Right ventricle myocardium inferior (tissue), 1 donor: ENCODE results near the gene MACROD2. TPM values are rescaled to one million over a fixed set of nuclear protein-coding genes. Genes with fewer than 3 reads are reported as not detected.

Experiments
- ATAC-seq: fragments of 200-7000 bp; cut with Tn5 transposase; one replicate; pipeline ENCODE4 v1.9.1; 2020; ENCODE audit warnings: mild to moderate bottlenecking, moderate library complexity
- DNase-seq: peaks from one replicate; pipeline ENCODE4 v3.0.0; 2021; ENCODE audit errors: missing footprints
- intact Hi-C: fragments of 100-400 bp; cut with DNase I; formaldehyde crosslinking; loops from one replicate; pipeline ENCODE4 v1.11.0; 2022
- total RNA-seq: library from RNA; stranded (reverse); fragmentation: NEBNext Ultra II Directional; extraction: Animal tissue kit (Norgen Biotek cat#: 25700); gene quantifications from one replicate; pipeline ENCODE4 v1.2.1, GENCODE V29; 2021
- donor health status: DM: no; HTN: yes; CAD: no; lungs with severe emphysema.

The MACROD2 gene
- total RNA-seq, 1 donor from 2014 or later = 5.0 TPM

DNA sequence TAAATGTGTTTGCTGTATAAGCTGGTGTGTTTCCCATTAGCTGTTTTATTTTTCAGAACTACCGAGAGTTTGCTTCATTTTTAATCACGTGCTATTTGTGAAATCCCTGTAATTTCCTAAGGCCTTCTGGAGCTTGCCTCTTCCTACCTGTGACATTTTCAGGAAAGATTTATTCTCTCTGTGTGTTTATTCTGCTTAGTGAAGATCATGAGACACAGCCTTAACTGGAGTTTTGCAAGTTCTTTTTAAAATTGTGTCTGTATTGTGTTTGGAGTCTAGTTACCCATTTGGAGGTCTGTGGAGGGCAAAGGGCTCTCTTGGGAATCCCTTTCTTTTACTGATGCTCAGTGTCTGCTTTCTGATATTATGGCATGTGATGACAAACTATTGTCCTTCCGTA, 701.2 kb downstream of the MACROD2 start:
- ATAC-seq (no peak), DNase-seq (no peak)
- intact Hi-C loops = no loop called here

GRCh38 chr20:14696937-14697336, 701.6 kb downstream of the MACROD2 start:
- intact Hi-C loops = no loop called here
- DNase-seq (no peak), ATAC-seq (no peak)

GRCh38 chr20:14698125-14698524, 702.8 kb downstream of the MACROD2 start:
- DNase-seq (peak; percentile 11), ATAC-seq (no peak)
- intact Hi-C loops = no loop called here

- no peak for ATAC-seq
- intact Hi-C loops = no loop called here
- DNase-seq = no peak
These were observed 703.5 kb downstream of the MACROD2 start for GRCh38 chr20:14698605-14699373.

DNA sequence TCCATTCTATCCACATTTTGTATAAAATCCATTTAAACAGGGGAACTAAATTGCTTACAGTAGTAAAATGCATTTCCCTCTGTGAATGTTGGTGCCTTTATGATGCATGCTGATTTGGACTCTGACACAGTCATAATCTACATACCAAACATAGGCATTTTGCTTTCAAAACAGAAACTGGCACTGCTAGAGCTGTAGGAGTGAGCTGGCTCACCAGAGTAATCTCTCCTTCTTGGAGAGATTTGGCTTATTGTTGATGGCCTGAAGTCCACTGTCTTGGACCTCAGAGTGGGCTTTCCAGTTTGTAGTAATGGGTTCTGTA, 705.3 kb downstream of the MACROD2 start:
- ATAC-seq = no peak
- no peak for DNase-seq
- intact Hi-C loops = no loop called here

GRCh38 chr20:14701326-14701725, 706.0 kb downstream of the MACROD2 start:
- no peak for DNase-seq
- intact Hi-C loops = no loop called here
- no peak for ATAC-seq

- intact Hi-C loops = no loop called here
- DNase-seq = peak; percentile 18
- no peak for ATAC-seq
These were observed 711.2 kb downstream of the MACROD2 start for GRCh38 chr20:14706555-14706954.

GRCh38 chr20:14707026-14707680, 711.8 kb downstream of the MACROD2 start:
- ATAC-seq (no peak), DNase-seq (no peak)
- intact Hi-C loops = no loop called here

GRCh38 chr20:14707865-14708596, 712.7 kb downstream of the MACROD2 start:
- ATAC-seq = no peak
- intact Hi-C loops = no loop called here
- no peak for DNase-seq

- intact Hi-C loops = no loop called here
- DNase-seq (no peak), ATAC-seq (no peak)
These were observed 714.1 kb downstream of the MACROD2 start for GRCh38 chr20:14709439-14709838.

DNA sequence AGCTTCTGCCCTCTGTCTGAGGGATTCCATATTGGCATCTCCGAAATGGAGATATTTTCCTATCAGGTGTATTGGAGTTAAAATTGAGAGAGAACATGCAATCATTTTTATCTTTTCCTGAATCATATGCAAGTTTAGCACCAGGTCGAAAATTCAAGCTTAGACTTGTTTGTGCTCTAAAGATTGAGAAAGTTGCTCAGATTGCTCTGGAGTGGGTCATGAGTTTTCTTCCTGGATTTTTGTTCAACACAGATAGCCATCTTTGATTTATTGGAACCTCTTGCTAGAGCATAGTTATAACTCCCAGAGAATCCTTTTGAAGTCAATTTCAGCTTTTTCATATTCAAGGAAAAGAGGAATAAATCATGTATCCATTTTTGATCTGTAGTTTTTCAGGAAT, 715.6 kb downstream of the MACROD2 start:
- intact Hi-C loops = no loop called here
- DNase-seq (no peak), ATAC-seq (no peak)

- no peak for DNase-seq
- ATAC-seq = no peak
- intact Hi-C loops = no loop called here
These were observed 716.3 kb downstream of the MACROD2 start for GRCh38 chr20:14711652-14712051.

DNA sequence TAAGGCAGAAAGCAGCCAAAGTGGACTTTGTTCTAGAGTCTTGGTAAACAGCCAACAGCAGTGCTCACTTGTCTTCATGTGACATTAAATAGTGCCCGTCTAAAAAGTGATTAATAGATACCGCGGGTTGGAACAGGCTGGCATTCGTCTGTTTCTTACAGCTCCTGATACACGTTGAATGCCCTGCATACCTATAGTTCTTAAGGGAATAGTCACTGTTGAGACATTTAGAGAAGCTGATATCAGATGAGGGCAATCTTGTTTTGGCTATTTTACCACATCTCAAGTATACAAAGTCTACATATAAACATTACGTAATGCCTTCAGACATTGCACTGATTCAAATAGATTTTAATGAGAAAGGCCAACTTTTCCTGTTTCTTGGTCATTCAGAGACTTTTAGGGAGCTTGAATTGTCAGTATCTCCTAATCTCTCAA, 717.0 kb downstream of the MACROD2 start:
- intact Hi-C loops = no loop called here
- ATAC-seq = no peak
- DNase-seq = no peak

GRCh38 chr20:14715400-14715799, 720.1 kb downstream of the MACROD2 start:
- ATAC-seq (no peak), DNase-seq (no peak)
- intact Hi-C loops = no loop called here

- no peak for ATAC-seq
- intact Hi-C loops = no loop called here
- DNase-seq = no peak
These were observed 721.1 kb downstream of the MACROD2 start for GRCh38 chr20:14716351-14716801.

- intact Hi-C loops = no loop called here
- DNase-seq (no peak), ATAC-seq (no peak)
These were observed 722.1 kb downstream of the MACROD2 start for GRCh38 chr20:14717134-14717999.

DNA sequence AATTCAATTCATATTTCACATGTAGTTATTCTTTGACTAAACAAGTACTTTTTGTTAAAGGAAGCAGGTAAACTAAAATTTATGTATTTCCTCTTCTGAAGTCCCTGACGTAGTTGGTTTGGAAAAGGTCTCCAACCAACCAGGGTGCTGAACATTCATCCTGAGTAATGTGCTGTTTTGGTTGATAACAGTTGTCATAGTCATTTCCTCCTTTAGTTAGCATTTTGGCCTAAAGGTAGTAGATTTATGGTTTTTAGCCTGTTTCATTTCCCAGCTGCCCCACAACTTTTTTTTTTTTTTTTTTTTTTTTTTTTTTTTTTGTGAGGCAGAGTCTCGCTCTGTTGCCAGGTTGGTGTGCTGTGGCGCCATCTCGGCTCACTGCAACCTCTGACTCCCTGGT, 724.9 kb downstream of the MACROD2 start:
- ATAC-seq (no peak), DNase-seq (no peak)
- intact Hi-C loops = no loop called here

DNA sequence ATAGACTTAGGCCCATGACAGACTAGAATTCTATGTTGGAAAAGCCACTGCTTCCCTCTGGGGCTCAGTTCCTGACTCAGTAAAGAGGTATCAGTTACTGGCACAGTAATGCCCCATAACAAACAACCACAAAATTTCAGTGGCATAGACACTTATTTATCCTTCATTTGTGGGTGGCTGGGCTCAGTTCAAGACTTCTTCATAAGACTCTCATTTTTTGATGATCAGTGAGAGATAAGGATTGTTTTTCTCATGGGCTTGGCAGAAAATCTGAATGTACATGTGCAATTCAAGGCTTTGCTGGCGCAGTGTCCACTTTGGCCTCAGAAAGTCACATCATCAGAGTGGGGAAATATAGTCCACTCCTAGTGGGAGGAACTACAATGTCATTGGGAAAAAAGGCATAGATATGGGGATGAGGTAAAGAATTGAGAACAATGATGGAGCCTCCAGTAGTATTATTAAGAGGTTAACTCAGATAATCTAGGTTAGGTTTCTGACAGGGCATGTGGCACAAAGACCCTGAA, 726.7 kb downstream of the MACROD2 start:
- DNase-seq (no peak), ATAC-seq (no peak)
- intact Hi-C loops = no loop called here

GRCh38 chr20:14723614-14724013, 728.3 kb downstream of the MACROD2 start:
- intact Hi-C loops = no loop called here
- no peak for ATAC-seq
- DNase-seq = no peak
